RKO (cell line): ENCODE measurements around the gene JPT2.
"Not testable (repeated sequence)": the region's sequence is repeated elsewhere in the genome, so short reads cannot be mapped to it uniquely, and the experiment has no call there.

ENCODE experiments used
- DNase-seq: peaks from one replicate; pipeline ENCODE4 v3.0.0-alpha.2; 2016; ENCODE audit warnings: low spot score

JPT2 gene

DNA sequence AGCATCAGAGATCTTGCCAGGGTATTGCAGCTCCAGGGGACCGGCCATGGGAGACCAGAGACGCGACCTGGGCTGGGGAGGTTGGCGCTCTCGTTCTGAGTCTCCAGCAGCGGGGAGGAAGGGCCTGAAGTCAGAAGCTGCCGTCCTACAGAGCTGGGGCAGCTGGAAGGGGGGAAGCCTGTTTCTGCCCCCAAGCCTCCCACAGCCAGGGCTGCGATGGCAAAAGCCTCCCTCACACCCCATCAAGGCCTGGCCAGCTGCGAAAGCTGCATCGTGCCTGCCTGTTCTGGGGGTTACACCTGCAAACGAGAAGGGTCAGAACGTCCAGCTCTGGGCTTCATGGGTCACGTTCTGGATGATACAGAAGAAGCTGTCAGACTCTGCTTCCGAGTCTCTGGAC lies 54.0 kb downstream of the JPT2 start:
- no peak for DNase-seq

DNA sequence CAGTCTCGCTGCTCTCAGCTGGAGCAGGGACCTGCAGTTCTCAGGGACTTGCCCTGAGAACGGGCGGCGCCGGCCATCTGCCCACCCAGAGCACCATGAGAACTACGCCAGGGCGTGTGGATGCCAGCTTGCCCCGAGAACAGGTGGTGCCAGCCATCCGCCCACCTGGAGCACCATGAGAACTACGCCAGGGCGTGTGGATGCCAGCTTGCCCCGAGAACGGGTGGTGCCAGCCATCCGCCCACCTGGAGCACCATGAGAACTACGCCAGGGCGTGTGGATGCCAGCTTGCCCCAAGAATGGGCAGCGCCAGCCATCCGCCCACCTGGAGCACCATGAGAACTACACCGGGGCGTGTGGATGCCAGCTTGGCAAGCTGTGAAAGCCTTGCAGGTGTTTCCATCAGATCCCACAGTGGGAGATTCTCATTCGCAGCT lies 54.5 kb downstream of the JPT2 start:
- DNase-seq = not testable (repeated sequence)

DNA sequence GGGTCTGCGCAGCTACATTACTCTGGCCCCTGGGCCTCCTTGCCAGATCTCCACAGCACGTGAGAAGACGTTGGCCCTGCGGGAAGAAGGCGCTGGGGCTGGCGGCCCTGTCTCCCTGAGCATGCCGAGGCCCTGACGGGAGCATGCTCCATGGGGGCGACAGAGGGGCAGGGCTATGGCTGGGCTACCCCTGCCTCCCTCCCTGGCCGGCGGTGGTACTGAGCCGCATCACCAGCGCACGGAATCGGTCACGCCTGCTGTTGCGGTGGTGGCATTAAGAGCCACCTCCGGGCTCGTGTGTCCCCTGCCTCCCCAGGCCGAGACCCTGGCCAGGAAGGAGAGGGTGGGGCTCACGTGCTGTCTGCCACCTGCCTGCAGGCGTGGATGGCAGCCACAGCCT lies 56.0 kb downstream of the JPT2 start:
- DNase-seq = no peak

DNA sequence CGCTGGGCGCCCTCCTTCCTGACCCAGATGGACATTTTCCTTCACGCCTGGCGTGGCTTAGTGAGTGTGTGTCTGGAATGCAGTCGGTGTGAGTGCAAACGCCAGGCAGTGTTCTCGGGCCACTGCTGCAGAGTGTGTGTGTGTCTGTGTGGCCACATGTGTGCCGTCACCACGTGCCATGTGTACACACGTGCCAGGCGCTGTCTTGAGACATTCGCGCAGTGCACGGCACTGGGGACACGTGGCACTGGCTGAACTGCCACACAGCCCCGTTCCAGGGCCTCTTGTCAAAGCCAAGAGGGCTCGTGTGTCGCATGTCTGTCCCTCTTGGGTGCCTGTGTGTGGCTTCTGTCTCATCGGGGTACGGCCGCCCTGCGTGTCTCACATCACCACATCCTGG lies 56.7 kb downstream of the JPT2 start:
- DNase-seq = no peak

DNA sequence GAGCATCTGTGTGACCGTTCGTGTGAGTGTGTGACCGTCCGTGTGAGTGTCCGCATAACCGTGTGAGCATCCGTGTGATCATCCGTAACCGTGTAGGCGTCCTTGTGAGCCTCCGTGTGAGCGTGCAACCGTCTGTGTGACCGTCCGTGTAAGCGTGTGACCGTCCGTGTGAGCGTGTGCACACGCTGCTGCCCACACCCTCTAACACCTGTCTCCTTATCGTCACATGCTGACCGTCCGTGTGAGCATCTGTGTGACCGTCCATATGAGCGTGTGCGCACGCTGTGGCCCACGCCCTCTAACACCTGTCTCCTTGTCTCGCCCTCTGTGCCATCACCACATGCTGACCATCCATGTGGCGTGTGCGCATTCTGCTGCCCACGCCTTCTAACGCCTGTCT lies 62.2 kb downstream of the JPT2 start:
- DNase-seq = no peak

DNA sequence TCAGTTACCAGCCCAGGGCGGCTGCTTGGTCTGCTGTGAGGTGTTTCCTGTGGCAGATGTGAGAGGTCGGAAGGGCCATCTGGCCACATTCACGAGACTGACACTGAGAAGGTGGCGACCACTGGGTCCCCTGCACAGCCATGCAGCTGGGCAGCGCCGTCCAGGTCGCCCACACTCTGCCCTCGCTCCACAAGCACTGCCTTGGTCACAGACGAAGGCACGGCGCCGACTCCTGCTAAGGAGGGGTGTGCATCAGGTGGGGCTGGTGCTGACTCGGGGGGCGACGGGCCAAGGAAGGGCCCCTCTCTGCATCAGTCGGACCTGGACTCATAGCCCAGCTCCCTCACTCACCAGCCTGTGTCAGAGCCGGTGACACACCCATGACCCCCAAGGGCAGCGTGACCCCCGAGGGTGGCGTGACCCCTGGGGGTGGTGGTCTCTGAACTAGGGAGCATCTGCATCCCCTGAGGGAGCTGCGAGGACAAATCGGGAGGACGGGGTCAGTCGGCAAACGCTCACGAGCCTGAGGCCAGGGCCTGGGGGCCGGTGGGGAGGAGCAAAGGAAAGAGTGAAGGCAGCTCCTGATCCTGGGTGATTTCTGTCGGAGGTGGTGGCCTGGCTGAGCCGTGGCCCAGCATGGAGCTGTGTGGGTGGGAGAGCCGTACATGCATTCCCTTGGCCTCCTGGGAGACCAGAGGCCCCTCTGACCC lies 62.9 kb downstream of the JPT2 start:
- DNase-seq = no peak

DNA sequence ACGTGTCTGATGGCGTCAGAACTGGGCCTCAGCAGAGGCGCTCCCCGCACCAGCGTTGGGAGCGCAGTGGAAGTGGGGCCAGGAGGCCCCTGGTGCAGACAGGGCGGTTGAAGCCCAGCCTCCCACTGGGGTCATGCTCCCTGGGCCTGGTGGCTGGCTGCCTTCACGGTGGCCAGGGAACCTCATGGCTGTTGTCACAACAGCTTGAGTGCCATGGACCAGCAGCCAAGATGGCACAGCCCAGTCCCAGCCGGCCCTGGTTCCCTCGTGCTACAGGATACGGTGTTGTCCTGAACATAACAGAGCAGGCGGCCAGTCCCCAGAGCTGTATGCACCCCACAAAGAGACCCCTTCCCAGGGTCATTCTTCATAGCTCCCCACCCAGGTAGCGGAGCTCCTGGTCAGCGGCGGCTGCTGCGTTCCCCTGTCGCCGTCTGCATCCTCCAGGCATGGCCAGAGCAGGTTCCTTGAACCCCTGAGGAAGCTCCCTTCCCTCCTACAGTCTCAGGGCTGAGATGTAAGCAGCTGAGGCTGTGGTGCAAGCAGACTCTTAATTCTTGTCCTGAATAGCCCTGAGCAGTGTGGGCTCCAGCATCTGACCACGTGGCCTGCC lies 63.6 kb downstream of the JPT2 start:
- no peak for DNase-seq

DNA sequence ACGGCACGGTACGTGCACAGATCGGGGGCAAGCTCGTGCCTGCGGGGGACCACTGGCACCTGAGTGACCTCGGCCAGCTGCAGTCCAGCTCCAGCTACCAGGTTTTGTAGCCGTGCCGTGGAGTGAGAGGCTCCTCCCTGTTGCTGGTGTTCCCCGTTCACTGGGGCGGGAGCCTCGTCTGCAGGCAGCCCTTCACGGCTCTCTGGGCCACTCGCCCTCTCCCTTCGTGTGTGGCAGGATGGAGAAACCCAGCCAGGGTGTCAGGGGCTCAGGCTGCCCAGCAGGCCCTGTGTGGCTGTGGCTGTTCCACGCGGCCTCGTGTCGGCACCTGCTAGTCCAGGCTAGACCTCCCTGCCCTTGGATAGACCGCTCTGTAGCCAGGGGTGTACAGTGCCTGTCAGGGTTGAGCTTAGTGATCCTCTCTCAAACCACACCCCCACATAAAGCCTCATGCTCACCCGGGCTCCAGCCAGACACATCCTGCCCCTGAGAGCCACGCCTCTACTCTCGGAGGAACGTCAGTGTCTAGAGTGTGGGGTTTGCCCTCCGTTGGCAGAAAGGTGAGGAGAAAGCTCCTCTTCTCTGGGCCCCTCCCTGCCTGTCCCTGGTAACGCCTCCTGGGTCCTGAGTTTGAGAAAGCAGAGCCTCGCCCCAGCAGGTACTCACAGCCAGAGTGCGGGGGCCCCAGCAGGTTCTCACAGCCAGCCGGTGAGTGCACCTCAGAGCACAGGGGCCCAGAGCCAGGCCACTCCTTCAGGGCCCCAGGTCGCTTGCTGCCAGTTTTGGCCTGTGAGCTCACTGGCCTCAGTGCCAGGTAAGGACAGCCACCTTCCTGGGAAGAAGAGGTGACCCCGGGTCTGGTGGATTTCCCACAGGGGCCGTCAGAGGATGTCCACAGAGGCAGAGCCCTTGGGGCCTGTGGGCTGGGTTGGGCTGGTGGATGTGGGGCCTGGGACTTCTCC lies 65.6 kb downstream of the JPT2 start:
- DNase-seq = no peak

DNA sequence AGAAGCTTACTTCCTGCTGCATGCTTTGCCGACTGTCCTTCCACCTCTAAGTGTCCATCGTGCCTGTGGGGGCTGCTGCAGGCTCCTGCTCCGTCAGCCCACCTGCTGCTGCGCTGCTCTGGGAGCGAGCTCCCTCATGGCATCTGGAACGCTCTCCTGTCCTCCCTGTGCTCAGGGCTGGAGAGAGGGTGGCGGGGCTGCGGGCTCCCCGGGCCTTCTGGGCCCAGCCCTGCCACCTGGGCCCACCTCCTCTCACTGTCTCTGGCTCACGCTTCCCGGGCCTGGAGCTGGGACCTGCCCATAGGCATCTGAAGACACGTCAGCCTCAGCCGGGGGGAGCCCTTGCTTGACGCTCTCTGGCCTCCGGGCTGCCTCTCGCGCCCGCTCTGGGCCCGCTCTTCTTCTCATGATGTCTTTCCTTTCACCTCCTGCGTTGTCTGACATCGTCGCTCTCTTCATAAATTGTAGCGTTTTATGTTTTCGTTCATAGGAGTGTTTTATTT lies 66.3 kb downstream of the JPT2 start:
- no peak for DNase-seq

DNA sequence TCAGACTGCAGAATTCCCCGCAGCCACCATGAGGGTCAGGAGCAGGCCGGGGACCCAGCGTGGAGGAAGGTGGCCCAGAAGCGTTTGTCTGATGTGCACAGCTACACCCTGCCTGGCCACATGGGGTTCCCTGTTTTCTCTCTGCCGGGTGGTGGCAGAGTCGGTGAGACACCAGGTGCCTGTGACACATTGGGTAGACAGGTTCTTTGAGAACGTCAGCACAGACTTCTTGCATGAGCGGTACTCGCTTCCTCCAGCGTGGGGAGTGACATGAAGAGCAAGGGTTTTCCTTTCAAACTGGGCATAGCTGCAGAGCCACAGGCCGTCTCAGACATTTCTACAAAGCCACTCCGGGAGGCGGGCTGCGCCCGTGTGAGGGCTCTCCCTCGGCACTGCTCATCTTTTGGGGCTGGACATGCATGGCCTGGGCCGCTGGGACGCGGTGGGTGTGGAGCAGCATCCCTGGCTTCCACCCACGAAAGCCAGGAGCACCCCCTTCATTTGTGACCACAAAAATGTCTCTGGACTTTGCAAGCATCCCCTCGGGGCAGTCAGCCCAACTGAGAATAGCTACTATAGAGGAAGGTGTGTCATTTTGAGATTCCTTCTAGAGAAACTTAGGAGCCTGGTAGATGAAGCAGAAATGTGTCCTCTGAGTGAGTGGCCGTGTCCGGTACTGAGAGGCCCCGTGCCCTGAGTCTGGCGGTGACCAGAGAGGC lies 67.3 kb downstream of the JPT2 start:
- no peak for DNase-seq

DNA sequence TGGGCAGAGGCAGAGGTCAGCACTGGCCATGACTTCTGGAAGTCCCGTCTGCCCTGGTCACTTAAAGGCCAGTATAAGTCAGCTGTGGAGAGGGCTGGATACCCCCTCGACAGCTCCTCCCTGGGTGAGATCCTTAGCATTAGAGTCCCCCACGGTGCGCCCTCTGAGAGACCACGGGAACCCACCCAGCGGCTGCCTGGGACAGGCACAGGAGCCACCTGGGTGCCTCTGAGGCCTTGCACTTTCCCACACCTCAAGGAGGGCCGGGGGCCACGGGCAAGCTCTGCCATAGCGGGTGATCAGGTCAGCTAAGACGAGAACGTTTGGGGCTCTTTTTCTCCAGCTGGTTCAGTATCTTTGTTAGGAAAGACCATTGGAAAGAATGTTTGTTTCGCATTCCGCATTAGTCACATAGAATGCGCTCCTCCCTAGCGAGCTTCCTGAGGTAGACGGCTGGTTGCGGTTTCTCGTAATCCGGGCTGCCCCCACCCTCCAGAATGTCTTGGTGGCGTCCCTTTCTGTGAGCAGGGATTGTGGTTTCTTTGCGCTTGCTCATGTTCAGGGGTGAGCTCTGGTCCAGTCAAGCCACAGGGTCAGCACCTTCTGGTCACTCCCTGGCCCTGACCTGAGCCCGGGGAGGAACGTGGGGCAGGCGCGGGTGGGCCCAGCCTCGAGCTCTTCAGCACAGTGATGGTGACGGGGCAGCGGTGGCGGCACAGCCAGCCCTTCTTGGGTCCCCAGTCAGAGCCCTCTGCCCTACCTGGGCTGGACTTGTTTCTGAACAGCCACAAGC lies 68.0 kb downstream of the JPT2 start:
- DNase-seq = no peak

DNA sequence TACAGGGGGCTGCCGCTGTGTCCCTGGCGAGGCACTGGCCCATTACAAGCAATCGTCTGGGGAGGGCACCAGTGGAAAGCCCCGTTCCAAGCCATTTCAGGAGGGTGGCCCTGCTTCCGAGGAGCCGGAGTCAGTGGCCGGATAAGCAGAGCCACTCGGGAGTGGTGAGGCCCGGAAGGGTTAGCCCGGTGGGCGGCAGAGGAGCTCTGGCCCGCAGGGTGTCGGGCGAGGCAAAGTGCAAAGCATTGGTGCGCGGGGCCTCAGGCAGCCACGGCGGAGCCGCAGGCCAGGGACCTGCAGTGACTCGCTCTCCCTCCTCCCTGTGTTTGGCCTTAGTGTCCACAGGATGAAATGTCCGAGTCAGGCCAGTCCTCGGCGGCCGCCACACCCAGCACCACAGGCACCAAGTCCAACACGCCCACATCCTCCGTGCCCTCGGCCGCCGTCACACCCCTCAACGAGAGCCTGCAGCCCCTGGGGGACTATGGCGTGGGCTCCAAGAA lies 68.7 kb downstream of the JPT2 start:
- DNase-seq = no peak

DNA sequence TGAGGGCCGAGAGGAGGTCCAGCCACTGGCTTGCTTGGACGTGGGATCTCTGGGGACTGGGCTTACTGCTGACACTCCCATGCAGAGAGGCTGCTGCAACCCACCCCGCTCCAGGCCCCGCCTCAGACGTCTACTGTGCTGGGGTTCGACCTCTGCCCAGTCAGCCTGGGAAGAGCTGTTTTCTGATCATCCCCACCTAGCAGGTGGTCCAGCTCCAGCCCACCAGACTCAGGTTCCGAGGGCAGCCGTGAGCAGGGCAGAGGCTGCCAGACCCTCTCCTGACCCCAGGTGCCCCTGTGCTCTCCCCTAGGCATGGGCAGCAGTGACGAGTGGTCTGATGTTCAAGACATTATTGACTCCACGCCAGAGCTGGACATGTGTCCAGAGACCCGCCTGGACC lies 69.9 kb downstream of the JPT2 start:
- DNase-seq = no peak

DNA sequence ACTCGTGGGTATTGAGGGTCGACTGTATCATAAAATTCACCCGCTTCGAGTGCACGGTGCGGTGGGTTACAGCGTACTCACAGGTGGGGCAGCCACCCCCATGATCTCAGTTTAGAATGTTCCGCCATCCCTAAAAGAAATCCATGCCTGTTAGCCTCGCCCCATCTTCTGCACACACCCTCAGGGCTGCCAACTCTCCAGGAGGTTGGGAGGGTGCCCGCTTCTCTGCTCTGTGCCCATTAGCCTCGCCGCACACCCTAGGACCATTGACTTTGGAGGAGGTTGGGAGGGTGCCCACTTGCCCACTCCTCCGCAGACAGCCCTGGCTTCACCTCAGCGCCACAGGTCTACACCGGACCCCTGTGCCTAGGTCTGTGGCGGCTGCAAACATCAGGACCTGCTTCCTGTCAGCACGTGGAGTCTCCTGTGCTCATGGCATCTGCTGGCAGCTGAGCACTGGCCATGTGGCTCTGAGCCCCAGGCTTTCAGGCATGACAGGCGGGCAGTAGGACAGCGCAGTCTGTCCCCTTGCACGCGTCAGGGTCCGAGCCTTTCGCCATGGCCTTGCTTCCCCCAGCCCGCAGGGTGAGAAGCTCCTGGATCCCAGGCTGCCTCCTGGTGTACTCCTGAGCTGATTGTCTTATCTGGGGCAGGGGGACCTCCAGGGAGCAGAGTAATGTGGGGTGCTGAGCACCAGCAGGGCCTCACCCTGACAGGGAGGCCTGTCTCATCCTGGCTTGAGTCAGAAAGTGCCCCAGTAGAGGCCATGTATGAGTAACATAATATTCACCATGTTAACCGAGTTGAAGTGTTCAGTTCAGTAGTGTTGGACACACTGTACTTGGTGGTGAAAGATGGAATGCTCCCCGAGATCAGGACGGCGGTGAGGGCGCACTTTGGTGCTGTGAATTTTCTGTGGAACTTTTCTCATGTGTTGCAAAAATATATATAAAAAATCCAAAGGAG lies 71.4 kb downstream of the JPT2 start:
- peak; percentile 44 for DNase-seq
